NCI-H748 (cell line): Measurements from ENCODE around the gene DOCK2.
A peak's percentile ranks its signal among the peaks of the same experiment; 100 is the strongest.
"Not testable (repeated sequence)": the region's sequence is repeated elsewhere in the genome, so short reads cannot be mapped to it uniquely, and the experiment has no call there.

Experiments
- DNase-seq: peaks from one replicate; lab custom pipeline; 2025; ENCODE audit not compliant: unreplicated experiment; lab: John Stamatoyannopoulos, UW

Gene DOCK2

DNA sequence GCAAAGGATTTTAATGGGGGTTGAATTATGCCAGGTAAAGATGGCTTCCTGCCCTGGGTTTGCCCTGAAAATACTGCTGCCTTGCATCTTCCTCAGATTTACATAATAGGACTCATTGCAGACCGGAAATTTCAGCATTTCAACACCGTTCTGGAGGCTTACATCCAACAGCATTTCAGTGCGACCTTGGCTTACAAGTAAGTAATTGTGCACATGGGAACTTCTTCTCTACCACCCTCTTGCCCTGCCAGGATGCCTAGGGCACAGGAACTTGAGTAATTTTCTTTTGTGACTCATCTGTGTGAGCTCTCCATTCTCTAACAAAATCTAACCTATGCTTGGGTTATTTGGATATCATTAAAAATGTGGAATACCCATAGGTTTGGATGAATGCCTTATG is 80.2 kb downstream of the DOCK2 start:
- DNase-seq: no peak

- no peak for DNase-seq
Measured at GRCh38 chr5:169719360-169720314, 82.6 kb downstream of the DOCK2 start.

- no peak for DNase-seq
Measured at GRCh38 chr5:169721771-169722170, 84.7 kb downstream of the DOCK2 start.

DNA sequence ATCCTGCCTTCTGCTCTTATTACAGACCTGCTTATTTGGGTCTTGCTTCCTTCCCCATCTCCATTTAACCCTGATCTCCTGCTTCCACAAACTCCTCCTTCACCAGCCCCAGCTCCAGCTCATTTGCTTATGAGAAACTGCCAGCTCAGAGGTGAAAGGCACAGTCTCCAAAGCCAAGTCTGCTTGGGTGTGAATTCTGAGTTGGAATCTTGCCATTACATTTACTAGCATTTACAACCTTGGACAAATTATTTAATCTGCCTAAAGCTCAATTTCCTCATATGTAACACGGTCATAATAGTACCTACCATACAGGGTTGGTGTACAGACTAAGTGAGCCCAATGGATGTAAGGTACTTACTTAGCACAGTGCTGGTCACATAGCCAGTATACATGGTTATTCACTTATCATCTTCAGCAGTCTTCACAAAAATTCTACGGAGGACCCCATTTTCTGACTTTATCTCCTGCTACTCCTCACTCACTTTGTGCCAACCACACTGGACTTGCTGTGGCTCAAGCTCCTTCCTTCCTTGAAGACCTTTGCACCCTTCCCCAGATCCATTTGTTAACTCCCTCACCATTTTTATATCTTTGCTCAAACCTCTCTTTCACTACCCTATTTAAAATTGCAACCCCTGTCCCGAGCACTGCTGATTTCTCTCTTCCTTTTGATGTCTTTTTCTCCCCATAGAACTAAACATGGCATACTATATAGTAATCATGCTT is 86.2 kb downstream of the DOCK2 start:
- DNase-seq: no peak

DNA sequence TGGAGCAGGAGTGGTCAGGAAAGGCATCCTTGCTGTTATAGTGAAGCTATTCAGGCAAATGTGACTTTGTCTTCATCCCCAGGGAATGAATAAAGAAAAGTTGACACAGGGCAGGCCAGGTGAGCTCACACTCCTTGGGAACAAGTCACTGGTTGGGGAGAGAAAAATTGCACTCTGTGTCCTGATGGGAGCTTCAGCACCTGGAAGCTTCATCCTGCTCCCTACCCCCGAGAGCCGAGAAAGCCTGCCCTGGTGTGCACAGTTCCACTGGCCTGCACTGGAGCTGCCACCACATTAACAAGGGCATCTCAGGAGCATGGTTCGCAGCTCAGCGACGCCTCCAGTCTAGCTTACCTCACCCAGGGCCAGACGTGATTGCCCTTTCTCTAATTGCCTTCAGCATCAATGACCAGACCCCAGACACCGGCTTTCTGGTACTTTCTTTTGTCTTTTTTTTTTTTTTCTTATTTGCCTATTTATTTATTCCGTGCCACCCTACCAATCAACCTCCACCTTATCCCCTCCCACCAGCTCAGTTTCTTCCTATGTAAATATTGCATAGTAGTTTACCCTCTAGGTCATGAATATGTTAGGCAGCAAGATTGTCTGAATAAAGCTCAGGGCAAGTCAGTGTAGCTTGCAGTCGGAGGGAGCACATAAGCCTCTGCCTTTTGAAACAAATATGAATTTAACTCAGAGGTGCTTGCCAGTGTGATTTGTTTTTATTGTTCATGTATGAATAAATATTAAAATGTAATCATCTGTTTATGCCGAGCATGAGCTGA is 87.4 kb downstream of the DOCK2 start:
- DNase-seq: peak; percentile 23

- DNase-seq: not testable (repeated sequence)
Measured at GRCh38 chr5:169725665-169726064, 88.6 kb downstream of the DOCK2 start.

GRCh38 chr5:169728418-169728817 is 91.3 kb downstream of the DOCK2 start:
- no peak for DNase-seq

- no peak for DNase-seq
Measured at GRCh38 chr5:169731221-169731620, 94.1 kb downstream of the DOCK2 start.

- DNase-seq: no peak
Measured at GRCh38 chr5:169732841-169733240, 95.8 kb downstream of the DOCK2 start.

- no peak for DNase-seq
Measured at GRCh38 chr5:169735913-169736312, 98.8 kb downstream of the DOCK2 start.

DNA sequence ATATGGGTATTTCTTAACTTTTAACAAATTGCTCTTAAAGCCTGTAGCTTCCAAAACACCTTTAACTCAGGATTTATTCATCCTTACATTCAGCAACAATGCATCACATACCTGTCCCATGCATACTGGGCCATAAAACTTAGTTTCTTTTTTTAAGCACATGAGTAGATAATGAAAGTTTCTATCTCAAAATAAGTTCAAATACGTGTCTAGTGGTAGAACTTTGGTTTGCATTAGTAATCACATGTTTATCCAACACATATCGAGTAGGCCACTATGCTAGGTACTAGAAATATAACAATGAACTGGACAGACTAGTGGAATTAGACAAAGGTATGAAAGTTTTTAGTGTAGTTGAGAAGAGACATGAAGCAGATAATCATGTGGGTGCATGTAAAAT is 99.6 kb downstream of the DOCK2 start:
- no peak for DNase-seq

DNA sequence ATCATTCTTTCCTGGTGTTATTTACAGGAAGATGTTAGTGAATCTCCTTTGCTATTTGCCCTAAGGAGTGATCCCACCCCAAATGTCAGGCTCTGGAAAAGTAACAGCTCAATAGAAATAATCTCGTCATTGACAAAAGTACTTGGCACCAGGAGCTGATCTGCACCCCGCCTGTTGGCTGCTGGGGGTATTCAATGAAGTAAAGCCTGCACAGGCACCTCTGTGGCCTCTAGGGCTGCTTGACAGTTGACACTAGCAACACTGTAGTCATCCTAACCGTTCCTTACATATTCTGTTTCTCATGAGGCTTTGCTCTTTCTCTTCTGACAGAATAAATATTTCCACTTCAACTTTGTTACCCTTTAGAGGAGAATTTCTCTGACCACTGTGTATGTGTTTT is 103.4 kb downstream of the DOCK2 start:
- no peak for DNase-seq

- DNase-seq: no peak
Measured at GRCh38 chr5:169742771-169743296, 105.8 kb downstream of the DOCK2 start.

GRCh38 chr5:169744336-169744735 is 107.3 kb downstream of the DOCK2 start:
- no peak for DNase-seq

GRCh38 chr5:169745441-169746146 is 108.5 kb downstream of the DOCK2 start:
- no peak for DNase-seq

- no peak for DNase-seq
Measured at GRCh38 chr5:169746147-169746694, 109.1 kb downstream of the DOCK2 start.

- DNase-seq: no peak
Measured at GRCh38 chr5:169748174-169748573, 111.1 kb downstream of the DOCK2 start.

- DNase-seq: no peak
Measured at GRCh38 chr5:169749295-169749694, 112.2 kb downstream of the DOCK2 start.

DNA sequence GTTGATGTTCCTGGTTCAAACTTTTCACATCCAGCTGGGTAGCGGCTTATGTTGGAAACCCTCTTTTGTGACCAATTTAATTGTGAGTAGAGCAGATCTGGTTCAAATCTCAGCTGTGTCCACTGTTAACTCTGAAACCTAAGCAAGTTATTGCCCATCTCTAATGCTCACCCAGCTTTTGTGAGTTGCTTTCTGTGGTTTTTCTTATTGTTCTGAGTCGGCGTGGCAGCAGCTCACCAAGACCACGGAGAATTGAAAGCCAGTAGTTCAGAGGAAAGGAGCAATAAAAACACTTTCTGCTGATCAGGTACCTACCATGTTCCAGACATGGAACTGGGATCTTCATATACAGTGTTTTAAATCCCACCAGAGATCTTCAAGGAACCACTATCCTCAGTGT is 114.4 kb downstream of the DOCK2 start:
- no peak for DNase-seq

DNA sequence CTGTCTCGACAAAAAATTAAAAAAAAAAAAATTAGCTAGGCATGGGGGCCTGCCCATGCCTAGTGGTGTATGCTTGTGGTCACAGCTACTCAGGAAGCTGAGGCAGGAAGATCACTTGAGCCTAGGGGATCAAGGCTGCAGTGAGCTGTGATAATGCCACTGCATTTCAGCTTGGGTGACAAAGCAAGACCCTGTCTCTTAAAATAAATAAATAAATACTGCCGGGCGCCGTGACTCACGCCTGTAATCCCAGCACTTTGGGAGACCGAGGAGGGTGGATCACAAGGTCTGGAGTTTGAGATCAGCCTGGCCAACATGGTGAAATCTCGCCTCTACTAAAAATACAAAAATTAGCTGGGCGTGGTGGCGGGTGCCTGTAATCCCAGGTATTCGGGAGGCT is 115.5 kb downstream of the DOCK2 start:
- not testable (repeated sequence) for DNase-seq
